ENCODE results near the gene CREB3L1. TPM values are rescaled to one million over a fixed set of nuclear protein-coding genes. Genes with fewer than 3 reads are reported as not detected.

Gene CREB3L1
- total and polyA plus RNA-seq, 2 of the 13 experiments (the other 11 are each of a cell fraction or from before 2014, with no cell fraction given), result not detected

DNA sequence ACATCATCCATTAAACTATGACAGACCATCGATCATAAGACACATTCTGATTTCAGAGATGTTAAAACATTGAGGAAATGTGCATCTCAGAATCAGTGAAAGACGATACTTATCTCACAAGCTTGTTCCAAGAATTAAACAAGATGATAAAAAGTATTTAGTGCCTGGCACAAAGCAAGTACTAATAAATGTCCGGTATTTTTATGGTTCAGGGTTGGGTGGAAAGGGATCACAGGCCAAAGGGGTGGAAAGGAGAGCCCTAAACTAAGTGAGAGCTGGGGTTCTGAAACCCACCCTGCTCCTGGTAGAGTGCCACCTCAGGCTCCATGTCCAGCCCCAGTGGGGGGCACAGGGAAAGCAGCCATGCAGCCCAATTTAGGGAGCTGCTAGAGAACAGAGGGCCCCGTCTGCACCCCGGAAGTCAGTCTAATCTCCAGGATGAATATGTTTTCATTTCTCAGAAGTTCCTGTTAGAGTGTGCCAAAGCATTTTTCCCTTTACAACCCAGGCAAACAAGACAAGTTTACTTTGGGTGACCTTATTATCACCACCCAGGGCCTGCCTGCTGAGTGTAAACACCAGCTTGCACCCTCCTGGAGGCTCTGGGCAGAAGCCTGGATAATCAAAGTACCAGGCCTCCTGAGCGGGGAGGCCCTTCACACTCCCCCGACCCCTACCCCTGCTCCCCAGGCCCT lies 3.8 kb upstream of the CREB3L1 start (continued):
- TF ChIP-seq, protein P1, sequence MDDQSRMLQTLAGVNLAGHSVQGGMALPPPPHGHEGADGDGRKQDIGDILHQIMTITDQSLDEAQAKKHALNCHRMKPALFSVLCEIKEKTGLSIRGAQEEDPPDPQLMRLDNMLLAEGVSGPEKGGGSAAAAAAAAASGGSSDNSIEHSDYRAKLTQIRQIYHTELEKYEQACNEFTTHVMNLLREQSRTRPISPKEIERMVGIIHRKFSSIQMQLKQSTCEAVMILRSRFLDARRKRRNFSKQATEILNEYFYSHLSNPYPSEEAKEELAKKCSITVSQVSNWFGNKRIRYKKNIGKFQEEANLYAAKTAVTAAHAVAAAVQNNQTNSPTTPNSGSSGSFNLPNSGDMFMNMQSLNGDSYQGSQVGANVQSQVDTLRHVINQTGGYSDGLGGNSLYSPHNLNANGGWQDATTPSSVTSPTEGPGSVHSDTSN (CRISPR knock-in tag; IDR thresholded peaks at IDR 0.05; ENCODE audit: borderline replicate concordance), result no peak
- 0 out of 2 replicates have a peak, but pooled peaks have one; percentile 33 for TF ChIP-seq CBX5 (CRISPR knock-in tag; IDR thresholded peaks at IDR 0.05; ENCODE audit: borderline replicate concordance)
- TF ChIP-seq, protein P2, sequence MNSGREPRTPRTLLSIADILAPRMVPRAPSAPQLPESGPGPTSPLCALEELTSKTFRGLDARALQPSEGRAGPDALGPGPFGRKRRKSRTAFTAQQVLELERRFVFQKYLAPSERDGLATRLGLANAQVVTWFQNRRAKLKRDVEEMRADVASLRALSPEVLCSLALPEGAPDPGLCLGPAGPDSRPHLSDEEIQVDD (CRISPR knock-in tag; IDR thresholded peaks at IDR 0.05; ENCODE audit: borderline replicate concordance), result no peak
- TF ChIP-seq ZNF383 (CRISPR knock-in tag; IDR thresholded peaks at IDR 0.05; ENCODE audit: borderline replicate concordance), result no peak
- TF ChIP-seq, protein P3, sequence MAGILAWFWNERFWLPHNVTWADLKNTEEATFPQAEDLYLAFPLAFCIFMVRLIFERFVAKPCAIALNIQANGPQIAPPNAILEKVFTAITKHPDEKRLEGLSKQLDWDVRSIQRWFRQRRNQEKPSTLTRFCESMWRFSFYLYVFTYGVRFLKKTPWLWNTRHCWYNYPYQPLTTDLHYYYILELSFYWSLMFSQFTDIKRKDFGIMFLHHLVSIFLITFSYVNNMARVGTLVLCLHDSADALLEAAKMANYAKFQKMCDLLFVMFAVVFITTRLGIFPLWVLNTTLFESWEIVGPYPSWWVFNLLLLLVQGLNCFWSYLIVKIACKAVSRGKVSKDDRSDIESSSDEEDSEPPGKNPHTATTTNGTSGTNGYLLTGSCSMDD (CRISPR knock-in tag; IDR thresholded peaks at IDR 0.05), result no peak
- TF ChIP-seq TBX3 (IDR thresholded peaks at IDR 0.05; ENCODE audit: borderline replicate concordance), result peak; percentile 92
- TF ChIP-seq ZIK1 (CRISPR knock-in tag; IDR thresholded peaks at IDR 0.05; ENCODE audit: borderline replicate concordance, low read depth), result no peak
- TF ChIP-seq, protein P4, sequence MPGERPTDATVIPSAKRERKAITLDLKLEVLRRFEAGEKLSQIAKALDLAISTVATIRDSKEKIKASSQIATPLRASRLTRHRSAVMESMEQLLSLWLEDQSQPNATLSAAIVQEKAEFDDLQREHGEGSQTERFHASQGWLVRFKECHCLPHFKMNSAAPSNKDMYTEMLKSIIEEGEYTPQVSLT (CRISPR knock-in tag; IDR thresholded peaks at IDR 0.05; ENCODE audit: borderline replicate concordance, low read depth), result no peak
- peak; percentile 91 for TF ChIP-seq MIXL1 (CRISPR knock-in tag; IDR thresholded peaks at IDR 0.05)
- TF ChIP-seq, protein P5, sequence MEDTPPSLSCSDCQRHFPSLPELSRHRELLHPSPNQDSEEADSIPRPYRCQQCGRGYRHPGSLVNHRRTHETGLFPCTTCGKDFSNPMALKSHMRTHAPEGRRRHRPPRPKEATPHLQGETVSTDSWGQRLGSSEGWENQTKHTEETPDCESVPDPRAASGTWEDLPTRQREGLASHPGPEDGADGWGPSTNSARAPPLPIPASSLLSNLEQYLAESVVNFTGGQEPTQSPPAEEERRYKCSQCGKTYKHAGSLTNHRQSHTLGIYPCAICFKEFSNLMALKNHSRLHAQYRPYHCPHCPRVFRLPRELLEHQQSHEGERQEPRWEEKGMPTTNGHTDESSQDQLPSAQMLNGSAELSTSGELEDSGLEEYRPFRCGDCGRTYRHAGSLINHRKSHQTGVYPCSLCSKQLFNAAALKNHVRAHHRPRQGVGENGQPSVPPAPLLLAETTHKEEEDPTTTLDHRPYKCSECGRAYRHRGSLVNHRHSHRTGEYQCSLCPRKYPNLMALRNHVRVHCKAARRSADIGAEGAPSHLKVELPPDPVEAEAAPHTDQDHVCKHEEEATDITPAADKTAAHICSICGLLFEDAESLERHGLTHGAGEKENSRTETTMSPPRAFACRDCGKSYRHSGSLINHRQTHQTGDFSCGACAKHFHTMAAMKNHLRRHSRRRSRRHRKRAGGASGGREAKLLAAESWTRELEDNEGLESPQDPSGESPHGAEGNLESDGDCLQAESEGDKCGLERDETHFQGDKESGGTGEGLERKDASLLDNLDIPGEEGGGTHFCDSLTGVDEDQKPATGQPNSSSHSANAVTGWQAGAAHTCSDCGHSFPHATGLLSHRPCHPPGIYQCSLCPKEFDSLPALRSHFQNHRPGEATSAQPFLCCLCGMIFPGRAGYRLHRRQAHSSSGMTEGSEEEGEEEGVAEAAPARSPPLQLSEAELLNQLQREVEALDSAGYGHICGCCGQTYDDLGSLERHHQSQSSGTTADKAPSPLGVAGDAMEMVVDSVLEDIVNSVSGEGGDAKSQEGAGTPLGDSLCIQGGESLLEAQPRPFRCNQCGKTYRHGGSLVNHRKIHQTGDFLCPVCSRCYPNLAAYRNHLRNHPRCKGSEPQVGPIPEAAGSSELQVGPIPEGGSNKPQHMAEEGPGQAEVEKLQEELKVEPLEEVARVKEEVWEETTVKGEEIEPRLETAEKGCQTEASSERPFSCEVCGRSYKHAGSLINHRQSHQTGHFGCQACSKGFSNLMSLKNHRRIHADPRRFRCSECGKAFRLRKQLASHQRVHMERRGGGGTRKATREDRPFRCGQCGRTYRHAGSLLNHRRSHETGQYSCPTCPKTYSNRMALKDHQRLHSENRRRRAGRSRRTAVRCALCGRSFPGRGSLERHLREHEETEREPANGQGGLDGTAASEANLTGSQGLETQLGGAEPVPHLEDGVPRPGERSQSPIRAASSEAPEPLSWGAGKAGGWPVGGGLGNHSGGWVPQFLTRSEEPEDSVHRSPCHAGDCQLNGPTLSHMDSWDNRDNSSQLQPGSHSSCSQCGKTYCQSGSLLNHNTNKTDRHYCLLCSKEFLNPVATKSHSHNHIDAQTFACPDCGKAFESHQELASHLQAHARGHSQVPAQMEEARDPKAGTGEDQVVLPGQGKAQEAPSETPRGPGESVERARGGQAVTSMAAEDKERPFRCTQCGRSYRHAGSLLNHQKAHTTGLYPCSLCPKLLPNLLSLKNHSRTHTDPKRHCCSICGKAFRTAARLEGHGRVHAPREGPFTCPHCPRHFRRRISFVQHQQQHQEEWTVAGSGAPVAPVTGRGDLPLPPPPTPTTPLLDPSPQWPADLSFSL (CRISPR knock-in tag; IDR thresholded peaks at IDR 0.05), result no peak
- TF ChIP-seq TBX2 (CRISPR knock-in tag; IDR thresholded peaks at IDR 0.05; ENCODE audit: borderline replicate concordance), result peak; percentile 99
- TF ChIP-seq ZNF501 (CRISPR knock-in tag; IDR thresholded peaks at IDR 0.05), result no peak
- TF ChIP-seq TMF1 (CRISPR knock-in tag; IDR thresholded peaks at IDR 0.05; ENCODE audit: low read depth), result no peak
- no peak for TF ChIP-seq ZNF629 (CRISPR knock-in tag; conservative IDR thresholded peaks at IDR 0.05)
- TF ChIP-seq, protein P6, sequence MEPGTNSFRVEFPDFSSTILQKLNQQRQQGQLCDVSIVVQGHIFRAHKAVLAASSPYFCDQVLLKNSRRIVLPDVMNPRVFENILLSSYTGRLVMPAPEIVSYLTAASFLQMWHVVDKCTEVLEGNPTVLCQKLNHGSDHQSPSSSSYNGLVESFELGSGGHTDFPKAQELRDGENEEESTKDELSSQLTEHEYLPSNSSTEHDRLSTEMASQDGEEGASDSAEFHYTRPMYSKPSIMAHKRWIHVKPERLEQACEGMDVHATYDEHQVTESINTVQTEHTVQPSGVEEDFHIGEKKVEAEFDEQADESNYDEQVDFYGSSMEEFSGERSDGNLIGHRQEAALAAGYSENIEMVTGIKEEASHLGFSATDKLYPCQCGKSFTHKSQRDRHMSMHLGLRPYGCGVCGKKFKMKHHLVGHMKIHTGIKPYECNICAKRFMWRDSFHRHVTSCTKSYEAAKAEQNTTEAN (CRISPR knock-in tag; conservative IDR thresholded peaks at IDR 0.05), result 0 out of 2 replicates have a peak, but pooled peaks have one; percentile 42
- TF ChIP-seq ZNF567 (CRISPR knock-in tag; IDR thresholded peaks at IDR 0.05; ENCODE audit: borderline replicate concordance), result no peak
- no peak for TF ChIP-seq PRMT3 (CRISPR knock-in tag; IDR thresholded peaks at IDR 0.05; ENCODE audit: borderline replicate concordance, low read depth)
